Activated CD4-positive, alpha-beta memory T cell treated with anti-CD3 and anti-CD28 coated beads, Interleukin-2, amount 10 ng/mL, durations not matched to agents 7 days and 5 days (primary cell): Measurements from ENCODE around the gene PLCL2. TPM values are rescaled to one million over a fixed set of nuclear protein-coding genes. Genes with fewer than 3 reads are reported as not detected.

ENCODE experiments used
- CTCF ChIA-PET: fragments of 350-600 bp; sonication (Branson Sonifier 250); formaldehyde crosslinking; loops from one replicate; lab custom pipeline; 2021; ENCODE audit warnings: antibody characterized with exemption, inconsistent platforms; lab: Charles Lee
- POLR2A ChIA-PET: fragments of 350-600 bp; sonication (Branson Sonifier 250); formaldehyde crosslinking; loops from one replicate; lab custom pipeline; 2021; ENCODE audit warnings: antibody characterized with exemption; lab: Charles Lee
- DNase-seq: peaks from one replicate; pipeline ENCODE4 v3.0.0-alpha.2; 2020
- H3K27ac Mint-ChIP-seq: one replicate; pipeline ENCODE4 v1.8.0; 2021; ENCODE audit warnings: mild to moderate bottlenecking, mixed read lengths
- H3K27me3 Mint-ChIP-seq: one replicate; pipeline ENCODE4 v1.8.0; 2021; ENCODE audit warnings: mixed read lengths
- H3K36me3 Mint-ChIP-seq: one replicate; pipeline ENCODE4 v1.8.0; 2021; ENCODE audit warnings: low read depth, mixed read lengths
- H3K4me1 Mint-ChIP-seq: one replicate; pipeline ENCODE4 v1.8.0; 2021; ENCODE audit warnings: mixed read lengths
- H3K4me3 Mint-ChIP-seq: one replicate; pipeline ENCODE4 v1.8.0; 2021; ENCODE audit warnings: mild to moderate bottlenecking, mixed read lengths
- H3K9me3 Mint-ChIP-seq: one replicate; pipeline ENCODE4 v1.8.0; 2021; ENCODE audit warnings: mixed read lengths
- total RNA-seq, 2 experiments: library from RNA; stranded (reverse); gene quantifications; one replicate each; pipeline ENCODE4 v1.2.3, GENCODE V29; 2021

The PLCL2 gene
- total RNA-seq, 2 experiments from 2014 or later, result 38.9 to 39.8 TPM

- Mint-ChIP-seq H3K27me3 (no peaks in the 10 kb centered on the region), H3K4me3 (no peak overlapping the region), H3K27ac (no peak overlapping the region), H3K36me3 (peaks cover 51% of the 10 kb centered on the region), H3K4me1 (peaks cover 34% of the 10 kb centered on the region), H3K9me3 (no peaks in the 10 kb centered on the region)
- ChIA-PET POLR2A (no interaction called here), CTCF (interaction anchor here (0.6 kb wide), 1 partner anchor 93 kb away, joined by 4 read pairs; no protein-coding TSS in a partner anchor)
- no peak for DNase-seq
Measured at GRCh38 chr3:17021614-17022013, 136.9 kb downstream of the PLCL2 start.

- Mint-ChIP-seq H3K36me3 (peaks cover 46% of the 10 kb centered on the region), H3K9me3 (no peaks in the 10 kb centered on the region), H3K4me3 (peak overlapping the region; percentile 10), H3K27ac (peak overlapping the region; percentile 52), H3K27me3 (no peaks in the 10 kb centered on the region), H3K4me1 (peaks cover 34% of the 10 kb centered on the region)
- CTCF ChIA-PET, result interaction anchor here (0.9 to 1.6 kb wide), 2 partner anchors 139 to 194 kb away, joined by 3 to 4 read pairs; no protein-coding TSS in a partner anchor
- DNase-seq, result peak; percentile 50
- POLR2A ChIA-PET, result interaction anchor here (1.0 kb wide), 1 partner anchor 28 kb away, joined by 4 read pairs; no protein-coding TSS in a partner anchor
Measured at GRCh38 chr3:17023006-17023664, 138.4 kb downstream of the PLCL2 start.

GRCh38 chr3:17025594-17026139 lies 140.9 kb downstream of the PLCL2 start:
- CTCF ChIA-PET, result interaction anchor here (1.3 to 1.6 kb wide), 4 partner anchors 49 to 424 kb away, joined by 3 to 4 read pairs (median 3); no protein-coding TSS in a partner anchor
- peaks cover 53% of the 10 kb centered on the region for H3K4me1 Mint-ChIP-seq
- POLR2A ChIA-PET, result interaction anchor here (0.6 to 0.8 kb wide), 2 partner anchors 8 to 184 kb away, joined by 3 read pairs; no protein-coding TSS in a partner anchor
- no peaks in the 10 kb centered on the region for H3K27me3 Mint-ChIP-seq
- no peak overlapping the region for H3K27ac Mint-ChIP-seq
- H3K36me3 Mint-ChIP-seq, result peaks cover 44% of the 10 kb centered on the region
- no peak for DNase-seq
- no peaks in the 10 kb centered on the region for H3K9me3 Mint-ChIP-seq
- no peak overlapping the region for H3K4me3 Mint-ChIP-seq

- ChIA-PET CTCF (no interaction called here), POLR2A (no interaction called here)
- H3K27me3 Mint-ChIP-seq, result no peaks in the 10 kb centered on the region
- H3K9me3 Mint-ChIP-seq, result no peaks in the 10 kb centered on the region
- H3K27ac Mint-ChIP-seq, result no peak overlapping the region
- no peak overlapping the region for H3K4me3 Mint-ChIP-seq
- H3K4me1 Mint-ChIP-seq, result peaks cover 47% of the 10 kb centered on the region
- DNase-seq, result no peak
- peaks cover 36% of the 10 kb centered on the region for H3K36me3 Mint-ChIP-seq
Measured at GRCh38 chr3:17027318-17027717, 142.6 kb downstream of the PLCL2 start.

- no peak for DNase-seq
- CTCF ChIA-PET, result no interaction called here
- POLR2A ChIA-PET, result interaction anchor here (3.2 kb wide), 1 partner anchor 143 kb away, joined by 9 read pairs; the partner anchor contains the start of gene PLCL2
- H3K9me3 Mint-ChIP-seq, result no peaks in the 10 kb centered on the region
- H3K4me3 Mint-ChIP-seq, result no peak overlapping the region
- no peaks in the 10 kb centered on the region for H3K27me3 Mint-ChIP-seq
- no peak overlapping the region for H3K27ac Mint-ChIP-seq
- H3K4me1 Mint-ChIP-seq, result peaks cover 46% of the 10 kb centered on the region
- H3K36me3 Mint-ChIP-seq, result peaks cover 28% of the 10 kb centered on the region
Measured at GRCh38 chr3:17028363-17028762, 143.6 kb downstream of the PLCL2 start.

DNA sequence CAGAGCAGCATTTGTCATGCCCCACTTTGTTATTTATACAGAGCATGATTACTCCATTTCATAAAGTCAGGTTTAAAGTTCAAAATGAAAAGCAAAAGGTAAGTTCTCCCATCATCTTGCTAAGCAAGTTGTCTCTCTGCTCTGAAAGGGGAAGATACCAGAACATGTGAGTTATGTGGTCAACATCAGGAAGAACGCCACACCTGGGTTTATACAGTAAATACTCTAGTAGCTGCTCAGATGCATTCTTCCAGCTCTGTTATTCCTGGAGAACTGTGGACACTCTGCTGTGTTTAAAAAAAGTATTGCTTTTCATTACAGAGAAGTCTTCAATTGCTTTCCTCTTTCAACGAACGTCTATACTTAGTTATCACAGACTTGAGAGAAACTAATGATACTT lies 145.7 kb downstream of the PLCL2 start:
- Mint-ChIP-seq H3K36me3 (peaks cover 17% of the 10 kb centered on the region), H3K27me3 (no peaks in the 10 kb centered on the region), H3K27ac (no peak overlapping the region), H3K4me3 (no peak overlapping the region), H3K9me3 (no peaks in the 10 kb centered on the region), H3K4me1 (peaks cover 47% of the 10 kb centered on the region)
- POLR2A ChIA-PET, result interaction anchor here (3.2 kb wide), 1 partner anchor 145 kb away, joined by 9 read pairs; the partner anchor contains the start of gene PLCL2
- DNase-seq, result no peak
- CTCF ChIA-PET, result interaction anchor here (2.1 kb wide), 1 partner anchor 10 kb away, joined by 5 read pairs; no protein-coding TSS in a partner anchor

DNA sequence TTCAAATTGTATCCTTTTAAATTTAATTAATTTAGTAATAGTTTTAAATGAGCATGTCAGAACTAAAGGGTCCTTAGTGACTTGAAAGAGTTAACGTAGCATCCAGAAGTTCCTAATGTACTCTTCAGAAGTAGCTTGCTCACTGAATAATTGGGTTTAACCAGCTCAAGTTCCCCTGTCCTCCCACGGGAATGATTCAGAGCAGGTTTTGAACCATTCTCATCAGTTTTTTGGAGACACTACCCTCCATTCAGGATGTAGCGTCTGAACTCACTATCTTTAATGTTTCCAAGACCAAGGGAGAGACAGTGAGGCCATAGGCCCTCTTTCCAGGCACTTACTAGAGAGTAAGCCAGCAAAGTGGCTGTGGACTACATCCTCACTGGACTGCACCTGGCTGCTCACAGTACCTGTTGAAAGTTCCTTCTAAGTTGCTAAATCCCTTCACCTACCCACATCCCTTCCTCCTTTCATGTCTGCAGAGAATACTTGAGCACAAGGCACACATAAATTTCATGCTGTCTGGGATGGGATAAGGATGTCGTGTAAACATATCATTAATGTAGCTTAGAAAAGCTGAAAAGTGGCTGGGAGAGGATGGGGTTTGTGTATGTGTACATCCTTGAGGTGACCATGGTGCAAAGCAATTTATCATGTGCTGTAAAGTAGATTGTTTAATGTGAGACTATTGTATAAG lies 146.3 kb downstream of the PLCL2 start:
- Mint-ChIP-seq H3K9me3 (no peaks in the 10 kb centered on the region), H3K27ac (no peak overlapping the region), H3K36me3 (peaks cover 12% of the 10 kb centered on the region), H3K4me3 (no peak overlapping the region), H3K4me1 (peaks cover 46% of the 10 kb centered on the region), H3K27me3 (no peaks in the 10 kb centered on the region)
- DNase-seq, result no peak
- ChIA-PET CTCF (interaction anchor here (2.1 kb wide), 1 partner anchor 9 kb away, joined by 5 read pairs; no protein-coding TSS in a partner anchor), POLR2A (interaction anchor here (3.2 kb wide), 1 partner anchor 146 kb away, joined by 9 read pairs; the partner anchor contains the start of gene PLCL2)

GRCh38 chr3:17032407-17033034 lies 147.8 kb downstream of the PLCL2 start:
- POLR2A ChIA-PET, result no interaction called here
- CTCF ChIA-PET, result no interaction called here
- no peak overlapping the region for H3K4me3 Mint-ChIP-seq

GRCh38 chr3:17033516-17034168 lies 148.9 kb downstream of the PLCL2 start:
- ChIA-PET CTCF (no interaction called here), POLR2A (interaction anchor here (1.1 to 1.3 kb wide), 2 partner anchors 8 to 118 kb away, joined by 3 read pairs; no protein-coding TSS in a partner anchor)
- Mint-ChIP-seq H3K27ac (no peak overlapping the region), H3K36me3 (peaks cover 10% of the 10 kb centered on the region), H3K27me3 (no peaks in the 10 kb centered on the region), H3K4me1 (peaks cover 46% of the 10 kb centered on the region), H3K9me3 (no peaks in the 10 kb centered on the region), H3K4me3 (no peak overlapping the region)
- DNase-seq, result no peak

More at GRCh38 chr3:17032407-17033034, 147.8 kb downstream of the PLCL2 start:
- no peaks in the 10 kb centered on the region for H3K9me3 Mint-ChIP-seq
- no peaks in the 10 kb centered on the region for H3K27me3 Mint-ChIP-seq
- H3K4me1 Mint-ChIP-seq, result peaks cover 46% of the 10 kb centered on the region
- H3K27ac Mint-ChIP-seq, result no peak overlapping the region
- peaks cover 12% of the 10 kb centered on the region for H3K36me3 Mint-ChIP-seq
- DNase-seq, result no peak

- Mint-ChIP-seq H3K36me3 (peaks cover 4% of the 10 kb centered on the region), H3K27me3 (no peaks in the 10 kb centered on the region), H3K9me3 (no peaks in the 10 kb centered on the region), H3K27ac (no peak overlapping the region), H3K4me1 (peaks cover 43% of the 10 kb centered on the region), H3K4me3 (no peak overlapping the region)
- POLR2A ChIA-PET, result no interaction called here
- CTCF ChIA-PET, result no interaction called here
- DNase-seq, result no peak
Measured at GRCh38 chr3:17035033-17035432, 150.3 kb downstream of the PLCL2 start.

DNA sequence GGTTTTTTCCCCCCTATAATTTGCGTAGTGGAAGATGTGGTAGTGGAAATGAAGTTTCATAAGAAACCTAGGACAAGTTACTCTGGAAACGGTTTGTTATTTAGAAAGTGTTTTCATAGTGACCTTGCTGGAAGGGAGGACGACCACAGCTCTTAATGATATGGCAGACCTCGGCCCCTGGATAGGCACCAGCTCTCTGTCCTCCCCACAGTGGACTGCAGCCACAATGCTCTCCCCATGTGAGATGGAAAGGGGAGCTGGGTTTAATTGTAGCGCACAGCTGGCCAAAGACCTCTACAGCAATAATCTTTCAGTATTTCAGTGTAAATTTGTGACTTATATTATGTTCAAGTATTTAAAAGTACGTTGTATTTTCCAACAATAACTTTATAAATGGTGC lies 151.2 kb downstream of the PLCL2 start:
- no peak overlapping the region for H3K27ac Mint-ChIP-seq
- H3K36me3 Mint-ChIP-seq, result peaks cover 7% of the 10 kb centered on the region
- POLR2A ChIA-PET, result no interaction called here
- H3K27me3 Mint-ChIP-seq, result no peaks in the 10 kb centered on the region
- H3K9me3 Mint-ChIP-seq, result no peaks in the 10 kb centered on the region
- CTCF ChIA-PET, result no interaction called here
- H3K4me1 Mint-ChIP-seq, result peaks cover 41% of the 10 kb centered on the region
- no peak for DNase-seq
- H3K4me3 Mint-ChIP-seq, result no peak overlapping the region

GRCh38 chr3:17038141-17038540 lies 153.4 kb downstream of the PLCL2 start:
- Mint-ChIP-seq H3K27me3 (no peaks in the 10 kb centered on the region), H3K9me3 (no peaks in the 10 kb centered on the region), H3K36me3 (peaks cover 11% of the 10 kb centered on the region), H3K4me3 (no peak overlapping the region), H3K27ac (no peak overlapping the region), H3K4me1 (peaks cover 27% of the 10 kb centered on the region)
- POLR2A ChIA-PET, result no interaction called here
- no peak for DNase-seq
- CTCF ChIA-PET, result interaction anchor here (0.6 kb wide), 1 partner anchor 191 kb away, joined by 3 read pairs; no protein-coding TSS in a partner anchor
